Caco-2 (cell line): ENCODE data around the gene HTATIP2. TPM values are rescaled to one million over a fixed set of nuclear protein-coding genes. Genes with fewer than 3 reads are reported as not detected.

Source experiments
- BruUV-seq: library from RNA; stranded (reverse); fragments of 400-500 nt; replicated peaks from 2 replicates; lab custom pipeline; 2021; lab: Mats Ljungman, UMichigan
- CTCF ChIA-PET: fragments of 300-600 bp; sonication (Branson Sonifier 250); formaldehyde crosslinking; loops from one replicate; lab custom pipeline; 2022; ENCODE audit warnings: antibody characterized with exemption; lab: Charles Lee
- POLR2A ChIA-PET: fragments of 300-600 bp; sonication (Branson Sonifier 250); formaldehyde crosslinking; loops from one replicate; lab custom pipeline; 2022; ENCODE audit warnings: antibody characterized with exemption; lab: Charles Lee
- DNase-seq, 2 experiments: peaks; one replicate each; pipeline versions ENCODE4 v3.0.0 to v3.0.0-alpha.2; 2020 to 2022
- H3K27me3 ChIP-seq: replicated peaks from 2 replicates; pipeline ENCODE4 v1.6.0; 2011; ENCODE audit warnings: low read length; ENCODE audit not compliant: control insufficient read depth, insufficient read depth
- H3K36me3 ChIP-seq: 2 replicates; pipeline ENCODE4 v1.5.1; 2011; ENCODE audit warnings: low read length; ENCODE audit not compliant: control insufficient read depth, insufficient read depth
- H3K4me1 ChIP-seq: fragments of 250-450 bp; sonication (Bioruptor Pico); 2 replicates; pipeline ENCODE4 v1.5.1; 2020; ENCODE audit warnings: mild to moderate bottlenecking
- H3K4me3 ChIP-seq: 2 replicates; pipeline ENCODE4 v1.5.1; 2011; ENCODE audit warnings: low read depth, mild to moderate bottlenecking, control low read depth, low read length
- H3K9me3 ChIP-seq: fragments of 250-450 bp; sonication (Bioruptor Pico); 2 replicates; pipeline ENCODE4 v1.5.1; 2020; ENCODE audit warnings: mild to moderate bottlenecking, moderate library complexity
- H3K27ac Mint-ChIP-seq: one replicate; pipeline ENCODE4 v1.8.0; 2022; ENCODE audit warnings: mixed read lengths; ENCODE audit not compliant: unreplicated experiment
- H3K27me3 Mint-ChIP-seq: one replicate; pipeline ENCODE4 v1.8.0; 2022; ENCODE audit warnings: mixed read lengths; ENCODE audit not compliant: insufficient read depth, unreplicated experiment
- H3K36me3 Mint-ChIP-seq: one replicate; pipeline ENCODE4 v1.8.0; 2022; ENCODE audit warnings: mild to moderate bottlenecking, mixed read lengths; ENCODE audit not compliant: insufficient read depth, unreplicated experiment
- H3K4me1 Mint-ChIP-seq: one replicate; pipeline ENCODE4 v1.8.0; 2022; ENCODE audit warnings: low read depth, mixed read lengths; ENCODE audit not compliant: unreplicated experiment
- H3K4me3 Mint-ChIP-seq: one replicate; pipeline ENCODE4 v1.8.0; 2022; ENCODE audit warnings: mild to moderate bottlenecking, moderate library complexity, mixed read lengths; ENCODE audit not compliant: unreplicated experiment
- H3K9me3 Mint-ChIP-seq: one replicate; pipeline ENCODE4 v1.8.0; 2022; ENCODE audit warnings: mixed read lengths; ENCODE audit not compliant: unreplicated experiment
- intact Hi-C: fragments of 100-400 bp; cut with micrococcal nuclease; formaldehyde crosslinking; loops from one replicate; pipeline ENCODE4 v1.10.0; 2022; ENCODE audit not compliant: unreplicated experiment
- total RNA-seq: library from RNA; stranded (reverse); gene quantifications from 2 replicates; pipeline ENCODE4 v1.2.3, GENCODE V29; 2022
- TF ChIP-seq, protein P1 (sequence below), 2 experiments: fragments of 200-600 bp in 1 of 2; IDR thresholded peaks; 1 replicate in 1 of 2; 2 replicates in 1 of 2; pipeline versions ENCODE4 v1.5.1 to v1.8.0; 2011 to 2022; ENCODE audit warnings: antibody characterized with exemption in 1 of 2, control low read depth in 1 of 2, inconsistent platforms in 1 of 2, low read depth in 1 of 2, low read length in 1 of 2, mild to moderate bottlenecking in 1 of 2, moderate library complexity in 1 of 2; ENCODE audit not compliant: insufficient read depth in 1 of 2, severe bottlenecking in 1 of 2, unreplicated experiment in 1 of 2

The HTATIP2 gene
- total RNA-seq, 1 experiment from 2014 or later: 87.9 TPM

DNA sequence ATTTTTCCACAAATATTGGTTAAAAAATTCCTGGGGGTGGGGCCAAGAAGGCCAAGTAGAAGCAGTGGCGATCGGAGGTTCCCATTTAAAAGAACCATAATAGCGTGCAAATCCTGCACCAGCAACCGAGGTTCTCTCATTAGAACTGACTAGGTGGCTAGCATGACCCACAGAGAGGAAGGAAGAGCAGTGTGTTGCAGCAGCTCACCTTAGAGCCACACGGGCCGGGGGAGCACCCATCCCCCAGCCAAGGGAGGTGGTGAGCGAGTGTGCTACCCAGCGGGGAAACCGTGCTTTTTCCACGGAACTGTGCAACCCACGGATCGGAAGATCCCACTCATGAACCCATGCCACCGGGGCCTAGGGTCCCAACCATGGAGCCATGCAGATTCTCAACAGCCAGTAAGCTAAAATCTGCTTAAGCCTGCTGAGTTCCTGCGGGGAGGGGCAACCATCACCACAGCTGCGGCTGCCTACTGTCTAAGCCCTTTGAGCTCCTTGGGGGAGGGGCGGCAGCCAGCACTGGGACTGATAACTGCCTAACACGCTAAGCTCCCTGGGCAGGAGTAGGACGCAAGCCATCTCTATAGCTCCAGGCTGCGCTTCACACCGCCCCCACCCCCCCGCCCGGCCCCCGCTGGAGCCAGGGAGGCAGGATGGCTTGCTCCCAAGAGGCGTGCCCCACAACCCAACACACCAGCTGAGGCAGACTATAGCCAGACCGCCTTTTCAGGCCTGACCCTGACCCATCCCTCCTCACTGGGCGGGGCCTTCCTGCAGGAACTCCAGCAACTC is 21.0 kb upstream of the HTATIP2 start:
- CTCF ChIA-PET: no interaction called here
- Mint-ChIP-seq H3K36me3 (no peaks in the 10 kb centered on the region), H3K9me3 (no peaks in the 10 kb centered on the region), H3K27me3 (peaks cover 11% of the 10 kb centered on the region), H3K4me3 (no peak overlapping the region), H3K4me1 (peaks cover 7% of the 10 kb centered on the region), H3K27ac (no peak overlapping the region)
- BruUV-seq: no TSS peak
- POLR2A ChIA-PET: interaction anchor here (0.5 kb wide), 1 partner anchor 207 kb away, joined by 3 read pairs; no protein-coding TSS in a partner anchor
- no peak for DNase-seq
- Histone ChIP-seq H3K36me3 (no peaks in the 10 kb centered on the region), H3K4me1 (no peaks in the 10 kb centered on the region), H3K27me3 (no peaks in the 10 kb centered on the region), H3K9me3 (no peaks in the 10 kb centered on the region), H3K4me3 (no peak overlapping the region)
- TF ChIP-seq, protein P1, sequence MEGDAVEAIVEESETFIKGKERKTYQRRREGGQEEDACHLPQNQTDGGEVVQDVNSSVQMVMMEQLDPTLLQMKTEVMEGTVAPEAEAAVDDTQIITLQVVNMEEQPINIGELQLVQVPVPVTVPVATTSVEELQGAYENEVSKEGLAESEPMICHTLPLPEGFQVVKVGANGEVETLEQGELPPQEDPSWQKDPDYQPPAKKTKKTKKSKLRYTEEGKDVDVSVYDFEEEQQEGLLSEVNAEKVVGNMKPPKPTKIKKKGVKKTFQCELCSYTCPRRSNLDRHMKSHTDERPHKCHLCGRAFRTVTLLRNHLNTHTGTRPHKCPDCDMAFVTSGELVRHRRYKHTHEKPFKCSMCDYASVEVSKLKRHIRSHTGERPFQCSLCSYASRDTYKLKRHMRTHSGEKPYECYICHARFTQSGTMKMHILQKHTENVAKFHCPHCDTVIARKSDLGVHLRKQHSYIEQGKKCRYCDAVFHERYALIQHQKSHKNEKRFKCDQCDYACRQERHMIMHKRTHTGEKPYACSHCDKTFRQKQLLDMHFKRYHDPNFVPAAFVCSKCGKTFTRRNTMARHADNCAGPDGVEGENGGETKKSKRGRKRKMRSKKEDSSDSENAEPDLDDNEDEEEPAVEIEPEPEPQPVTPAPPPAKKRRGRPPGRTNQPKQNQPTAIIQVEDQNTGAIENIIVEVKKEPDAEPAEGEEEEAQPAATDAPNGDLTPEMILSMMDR (IDR thresholded peaks at IDR 0.05; ENCODE audit: insufficient read depth in 1 of 2, low read depth in 1 of 2, low read length in 1 of 2, severe bottlenecking in 1 of 2, unreplicated experiment in 1 of 2): no peak
- intact Hi-C loops: no loop called here

DNA sequence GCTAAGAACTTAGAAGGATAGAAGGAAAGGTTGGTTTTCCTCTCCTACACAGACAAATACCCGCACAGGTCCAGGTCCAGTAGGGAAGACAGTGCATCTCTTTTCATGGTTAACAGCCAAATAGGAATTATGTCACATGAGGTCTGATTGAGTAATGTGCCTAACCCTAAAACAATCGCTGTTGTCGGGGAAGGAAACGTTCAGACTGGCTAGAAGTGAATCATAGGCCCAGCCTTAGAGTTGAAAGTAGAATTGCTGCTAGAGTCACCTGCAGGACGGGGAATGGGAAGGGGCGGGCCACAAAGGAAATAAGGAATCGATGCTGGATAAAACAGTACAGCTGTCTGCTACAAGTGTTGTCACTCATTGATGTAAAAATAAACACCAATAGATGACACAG is 12.4 kb upstream of the HTATIP2 start:
- Mint-ChIP-seq H3K27me3 (no peaks in the 10 kb centered on the region), H3K4me3 (no peak overlapping the region), H3K9me3 (peaks cover 8% of the 10 kb centered on the region), H3K27ac (no peak overlapping the region), H3K36me3 (no peaks in the 10 kb centered on the region), H3K4me1 (peaks cover 15% of the 10 kb centered on the region)
- no peak overlapping the region for H3K4me3 ChIP-seq
- H3K9me3 ChIP-seq: no peaks in the 10 kb centered on the region
- no peak for DNase-seq
- intact Hi-C loops: no loop called here
- CTCF ChIA-PET: no interaction called here
- H3K4me1 ChIP-seq: peaks cover 11% of the 10 kb centered on the region
- TF ChIP-seq, protein P1 (IDR thresholded peaks at IDR 0.05; ENCODE audit: insufficient read depth in 1 of 2, low read depth in 1 of 2, low read length in 1 of 2, severe bottlenecking in 1 of 2, unreplicated experiment in 1 of 2): no peak
- no TSS peak for BruUV-seq
- no peaks in the 10 kb centered on the region for H3K36me3 ChIP-seq
- H3K27me3 ChIP-seq: no peaks in the 10 kb centered on the region
- POLR2A ChIA-PET: no interaction called here

DNA sequence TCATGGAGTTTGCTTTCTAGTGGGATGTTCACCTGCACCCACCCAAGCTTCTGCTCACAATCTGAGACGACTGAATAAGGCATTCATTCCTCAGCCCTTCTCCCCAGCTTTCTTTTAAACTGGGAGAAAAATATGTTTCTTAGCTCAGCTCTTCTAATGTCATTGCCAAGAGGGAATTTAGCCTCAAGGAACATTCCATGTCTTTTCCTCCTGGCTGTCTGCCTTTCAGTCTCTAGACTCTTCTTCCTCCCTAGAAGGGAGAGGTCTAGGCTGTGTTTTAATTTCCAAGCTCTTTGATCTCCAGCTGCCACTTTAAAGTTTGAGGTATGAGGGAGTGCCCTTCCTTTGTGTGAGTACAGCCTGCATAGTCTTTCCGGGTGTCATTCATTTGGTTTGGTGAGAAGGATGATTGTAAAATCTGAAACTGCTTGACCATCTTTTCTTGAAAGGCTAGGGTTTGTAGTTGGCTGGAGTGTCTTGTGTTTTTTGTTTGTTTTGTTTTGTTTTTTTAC is 11.7 kb upstream of the HTATIP2 start:
- no peak for DNase-seq
- Histone ChIP-seq H3K27me3 (no peaks in the 10 kb centered on the region), H3K36me3 (no peaks in the 10 kb centered on the region), H3K9me3 (no peaks in the 10 kb centered on the region), H3K4me3 (no peak overlapping the region), H3K4me1 (peaks cover 13% of the 10 kb centered on the region)
- TF ChIP-seq, protein P1 (IDR thresholded peaks at IDR 0.05; ENCODE audit: insufficient read depth in 1 of 2, low read depth in 1 of 2, low read length in 1 of 2, severe bottlenecking in 1 of 2, unreplicated experiment in 1 of 2): no peak
- no TSS peak for BruUV-seq
- POLR2A ChIA-PET: no interaction called here
- Mint-ChIP-seq H3K27ac (no peak overlapping the region), H3K4me1 (peaks cover 21% of the 10 kb centered on the region), H3K4me3 (no peak overlapping the region), H3K36me3 (no peaks in the 10 kb centered on the region), H3K27me3 (no peaks in the 10 kb centered on the region), H3K9me3 (peaks cover 9% of the 10 kb centered on the region)
- intact Hi-C loops: no loop called here
- CTCF ChIA-PET: interaction anchor here (1.3 kb wide), 1 partner anchor 224 kb away, joined by 5 read pairs; no protein-coding TSS in a partner anchor
